GM23248 (cell line): ENCODE measurements around the gene ATP8B3. TPM values are rescaled to one million over a fixed set of nuclear protein-coding genes. Genes with fewer than 3 reads are reported as not detected.

Experiments used
- DNase-seq: peaks from one replicate; pipeline ENCODE4 v3.0.0-alpha.2; 2015
- H2AFZ ChIP-seq: fragments of 200-600 bp; sonication (generic); 2 replicates; pipeline ENCODE4 v1.6.1; 2016; ENCODE audit warnings: antibody characterized with exemption
- H3F3A ChIP-seq: fragments of 200-600 bp; sonication (generic); 2 replicates; pipeline ENCODE4 v1.6.1; 2016; ENCODE audit warnings: mild to moderate bottlenecking, antibody characterized with exemption, mixed run types; ENCODE audit not compliant: insufficient read depth
- H3K27ac ChIP-seq: fragments of 200-600 bp; sonication (generic); 2 replicates; pipeline ENCODE4 v1.5.1; 2016; ENCODE audit warnings: mild to moderate bottlenecking
- H3K27me3 ChIP-seq: fragments of 200-600 bp; sonication (generic); replicated peaks from 2 replicates; pipeline ENCODE4 v1.6.1; 2016; ENCODE audit warnings: mild to moderate bottlenecking; ENCODE audit not compliant: insufficient read depth
- H3K36me3 ChIP-seq: fragments of 200-600 bp; sonication (generic); 2 replicates; pipeline ENCODE4 v1.6.1; 2016; ENCODE audit warnings: low read depth, mild to moderate bottlenecking
- H3K4me1 ChIP-seq: fragments of 200-600 bp; sonication (generic); 2 replicates; pipeline ENCODE4 v1.6.1; 2016; ENCODE audit warnings: mild to moderate bottlenecking; ENCODE audit not compliant: insufficient read depth
- H3K4me2 ChIP-seq: fragments of 200-600 bp; sonication (generic); one replicate; pipeline ENCODE4 v1.6.1; 2016; ENCODE audit warnings: mild to moderate bottlenecking; ENCODE audit not compliant: unreplicated experiment
- H3K4me3 ChIP-seq: fragments of 200-600 bp; sonication (generic); 2 replicates; pipeline ENCODE4 v1.5.1; 2016; ENCODE audit warnings: mild to moderate bottlenecking
- H3K79me2 ChIP-seq: fragments of 200-600 bp; sonication (generic); 2 replicates; pipeline ENCODE4 v1.6.1; 2016; ENCODE audit warnings: mild to moderate bottlenecking; ENCODE audit not compliant: insufficient read depth
- H3K9ac ChIP-seq: fragments of 200-600 bp; sonication (generic); 2 replicates; pipeline ENCODE4 v1.6.1; 2016; ENCODE audit warnings: mild to moderate bottlenecking
- H3K9me2 ChIP-seq: fragments of 200-600 bp; sonication (generic); 2 replicates; pipeline ENCODE4 v1.6.1; 2016; ENCODE audit warnings: mixed run types, mild to moderate bottlenecking, moderate library complexity; ENCODE audit not compliant: insufficient read depth
- H3K9me3 ChIP-seq: fragments of 200-600 bp; sonication (generic); one replicate; pipeline ENCODE4 v1.6.1; 2017; ENCODE audit warnings: low read depth
- H4K20me1 ChIP-seq: fragments of 200-600 bp; sonication (generic); 2 replicates; pipeline ENCODE4 v1.6.0; 2016; ENCODE audit not compliant: insufficient read depth
- EZH2 ChIP-seq: fragments of 200-600 bp; sonication (generic); IDR thresholded peaks from 2 replicates; pipeline ENCODE4 v1.6.1; 2018; ENCODE audit warnings: antibody characterized with exemption, mild to moderate bottlenecking; ENCODE audit not compliant: insufficient read depth, poor library complexity, severe bottlenecking
- EZH2phosphoT487 ChIP-seq: fragments of 200-600 bp; sonication (generic); IDR thresholded peaks from 2 replicates; pipeline ENCODE4 v1.6.1; 2018; ENCODE audit warnings: antibody characterized with exemption, moderate library complexity, mild to moderate bottlenecking, low read depth; ENCODE audit not compliant: insufficient read depth
- WGBS, 2 experiments: methylation state at CpG; one replicate each; pipeline ENCODE4 v1.1.6; 2015 to 2017; ENCODE audit warnings: low lambda C conversion rate in 2 of 2, low coverage in 1 of 2; ENCODE audit errors: missing lambda C conversion rate in 2 of 2; 5-methylcytosine and 5-hydroxymethylcytosine counted together
- in situ Hi-C: fragments of 300-500 bp; cut with MboI; formaldehyde crosslinking; loops from 2 replicates; pipeline ENCODE4 v1.15.0; 2020
- polyA plus RNA-seq: library from polyadenylated mRNA; unstranded; fragments of >200 nt; fragmentation: Nextera tagmentation; extraction: Ambion mirVana; gene quantifications from 2 replicates; pipeline ENCODE4 v1.2.1, GENCODE V29; 2016
- total RNA-seq: library from RNA; depleted of rRNA; stranded (reverse); fragments of >200 nt; shearing (Covaris generic); gene quantifications from 2 replicates; pipeline ENCODE4 v1.2.3, GENCODE V29; 2014

Gene ATP8B3
- total and polyA plus RNA-seq, 2 experiments from 2014 or later = 0.32 to 1.8 TPM

- 69 to 71% methylated on average over 29 to 31 of the region's 31 CpGs for WGBS, 2 experiments
- in situ Hi-C loops = no loop called here
- H3K4me2 ChIP-seq = no peak overlapping the region
- peaks cover 71% of the 10 kb centered on the region for H3K79me2 ChIP-seq
- H3K36me3 ChIP-seq = no peaks in the 10 kb centered on the region
- H3K4me3 ChIP-seq = no peak overlapping the region
- no peak overlapping the region for H3K9ac ChIP-seq
- H3K4me1 ChIP-seq = peaks cover 26% of the 10 kb centered on the region
- H3F3A ChIP-seq = peaks cover 18% of the 10 kb centered on the region; the same call in 1 of the 2 replicates
- H3K9me3 ChIP-seq = no peaks in the 10 kb centered on the region
- H2AFZ ChIP-seq = no peak overlapping the region
- TF ChIP-seq EZH2phosphoT487 = no peak
- no peak for TF ChIP-seq EZH2
- no peaks in the 10 kb centered on the region for H3K9me2 ChIP-seq
- H4K20me1 ChIP-seq = no peaks in the 10 kb centered on the region
- no peak overlapping the region for H3K27ac ChIP-seq
- no peaks in the 10 kb centered on the region for H3K27me3 ChIP-seq
- no peak for DNase-seq
These were observed 39.0 kb upstream of the ATP8B3 start for GRCh38 chr19:1850809-1851653.

- WGBS, 2 experiments = 60 to 67% methylated on average over 10 of the region's 10 CpGs
- Histone ChIP-seq H2AFZ (no peak overlapping the region), H3K9me3 (no peaks in the 10 kb centered on the region), H3K4me2 (no peak overlapping the region), H4K20me1 (no peaks in the 10 kb centered on the region), H3F3A (peaks cover 12% of the 10 kb centered on the region; the same call in 1 of the 2 replicates), H3K4me3 (no peak overlapping the region), H3K36me3 (no peaks in the 10 kb centered on the region), H3K9me2 (no peaks in the 10 kb centered on the region), H3K79me2 (peaks cover 73% of the 10 kb centered on the region), H3K4me1 (peaks cover 17% of the 10 kb centered on the region), H3K27me3 (no peaks in the 10 kb centered on the region), H3K9ac (no peak overlapping the region), H3K27ac (no peak overlapping the region)
- in situ Hi-C loops = no loop called here
- DNase-seq = no peak
- no peak for TF ChIP-seq EZH2
- TF ChIP-seq EZH2phosphoT487 = no peak
These were observed 37.9 kb upstream of the ATP8B3 start for GRCh38 chr19:1849886-1850398.

GRCh38 chr19:1849132-1849474 is 37.0 kb upstream of the ATP8B3 start:
- Histone ChIP-seq H3K9ac (no peak overlapping the region), H3K79me2 (peaks cover 73% of the 10 kb centered on the region), H3K27me3 (no peaks in the 10 kb centered on the region), H3K4me3 (no peak overlapping the region), H3K9me2 (no peaks in the 10 kb centered on the region), H3K4me2 (no peak overlapping the region), H3F3A (peaks cover 12% of the 10 kb centered on the region; the same call in 1 of the 2 replicates), H3K4me1 (peaks cover 9% of the 10 kb centered on the region), H3K27ac (no peak overlapping the region), H4K20me1 (no peaks in the 10 kb centered on the region), H3K9me3 (no peaks in the 10 kb centered on the region), H2AFZ (no peak overlapping the region), H3K36me3 (no peaks in the 10 kb centered on the region)
- WGBS, 2 experiments = 63 to 64% methylated on average over 5 of the region's 5 CpGs
- in situ Hi-C loops = no loop called here
- no peak for TF ChIP-seq EZH2
- TF ChIP-seq EZH2phosphoT487 = no peak
- DNase-seq = no peak

GRCh38 chr19:1848399-1849131 is 36.5 kb upstream of the ATP8B3 start, which contains the start of gene REXO1:
Gene REXO1 (minus strand): TSS chr19:1848483. CDS start chr19:1848358, 125 bp downstream.
- H3F3A ChIP-seq = peaks cover 12% of the 10 kb centered on the region; the same call in 1 of the 2 replicates
- DNase-seq = peak; percentile 90
- no peaks in the 10 kb centered on the region for H3K36me3 ChIP-seq
- H2AFZ ChIP-seq = peak within 1 kb of the TSS; percentile 76
- H4K20me1 ChIP-seq = no peaks in the 10 kb centered on the region
- no peaks in the 10 kb centered on the region for H3K9me2 ChIP-seq
- peak within 1 kb of the TSS; percentile 92 for H3K4me3 ChIP-seq
- H3K27ac ChIP-seq = peak within 1 kb of the TSS; percentile 97
- H3K4me2 ChIP-seq = peak within 1 kb of the TSS; percentile 87
- WGBS, 2 experiments = 1 to 2% methylated on average over 59 of the region's 60 CpGs
- no peaks in the 10 kb centered on the region for H3K9me3 ChIP-seq
- H3K79me2 ChIP-seq = peaks cover 73% of the 10 kb centered on the region
- no peaks in the 10 kb centered on the region for H3K27me3 ChIP-seq
- TF ChIP-seq EZH2phosphoT487 (no peak), EZH2 (no peak)
- in situ Hi-C loops = no loop called here
- peak within 1 kb of the TSS; percentile 99 for H3K9ac ChIP-seq
- H3K4me1 ChIP-seq = peaks cover 9% of the 10 kb centered on the region
